ENCODE measurements around the gene TOR1AIP2. TPM values are rescaled to one million over a fixed set of nuclear protein-coding genes. Genes with fewer than 3 reads are reported as not detected.

The TOR1AIP2 gene
- total RNA-seq, 1 donor = 92.3 TPM

DNA sequence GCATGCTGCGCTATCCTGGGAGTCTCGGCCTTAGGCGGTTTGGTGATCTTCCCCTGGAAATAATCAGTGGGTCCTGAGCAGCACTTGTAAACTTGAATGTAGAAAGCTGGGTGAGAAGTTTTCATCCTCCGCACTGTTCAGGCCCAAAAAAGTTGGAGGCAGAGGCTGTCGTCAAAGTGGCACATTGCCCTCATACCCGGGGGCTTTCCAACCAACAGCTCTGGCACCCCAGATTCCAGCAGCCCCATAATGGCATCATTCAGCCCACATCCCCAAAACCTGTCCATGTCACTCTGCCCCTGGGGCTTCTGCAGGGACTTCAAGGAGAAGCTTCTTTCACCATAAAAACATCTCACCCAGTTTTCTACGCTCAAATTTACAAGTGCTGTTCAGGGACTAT is 59.3 kb downstream of the TOR1AIP2 start:
- no peak overlapping the region for H3K4me3 ChIP-seq (ENCODE audit: insufficient read depth, low read length)

DNA sequence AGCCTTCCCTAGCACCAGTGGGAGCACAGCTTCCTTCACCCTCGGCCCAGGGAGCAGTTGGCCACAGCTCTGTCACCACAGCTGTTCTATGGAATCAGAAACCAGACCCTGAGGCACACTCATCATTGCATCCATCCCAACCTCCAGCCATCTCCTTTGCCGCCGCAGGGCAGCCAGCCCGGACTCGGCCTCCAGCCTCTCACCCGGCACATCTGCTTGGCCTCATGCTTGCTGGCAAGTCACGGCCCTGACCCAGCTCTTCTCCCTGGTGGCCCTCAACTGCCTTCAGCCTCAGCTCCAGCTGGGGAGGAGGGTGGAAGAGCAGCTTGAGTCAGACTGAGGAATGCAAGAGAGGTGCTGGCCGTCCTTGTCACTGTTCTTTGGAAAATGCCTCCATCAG is 59.8 kb downstream of the TOR1AIP2 start:
- no peak overlapping the region for H3K4me2 ChIP-seq (ENCODE audit: insufficient read depth, low read length)
- H2AFZ ChIP-seq (ENCODE audit: low read length) = no peak overlapping the region

More for the DNA sequence above, 59.3 kb downstream of the TOR1AIP2 start:
- Histone ChIP-seq H2AFZ (ENCODE audit: low read length) (no peak overlapping the region), H4K20me1 (ENCODE audit: insufficient read depth, low read length) (no peaks in the 10 kb centered on the region), H3K27me3 (ENCODE audit: insufficient read depth, low read length) (peaks cover 23% of the 10 kb centered on the region), H3K36me3 (ENCODE audit: insufficient read depth, low read length) (no peaks in the 10 kb centered on the region), H3K4me2 (ENCODE audit: insufficient read depth, low read length) (no peak overlapping the region), H3K9me3 (ENCODE audit: low read depth, low read length) (no peaks in the 10 kb centered on the region), H3K27ac (ENCODE audit: low read depth, low read length) (no peak overlapping the region), H3K79me2 (ENCODE audit: insufficient read depth, low read length) (no peaks in the 10 kb centered on the region), H3K4me1 (ENCODE audit: insufficient read depth, low read length) (peaks cover 23% of the 10 kb centered on the region)
- no peak for DNase-seq (ENCODE audit: insufficient read length, low spot score, missing footprints)
- TF ChIP-seq, protein P1, sequence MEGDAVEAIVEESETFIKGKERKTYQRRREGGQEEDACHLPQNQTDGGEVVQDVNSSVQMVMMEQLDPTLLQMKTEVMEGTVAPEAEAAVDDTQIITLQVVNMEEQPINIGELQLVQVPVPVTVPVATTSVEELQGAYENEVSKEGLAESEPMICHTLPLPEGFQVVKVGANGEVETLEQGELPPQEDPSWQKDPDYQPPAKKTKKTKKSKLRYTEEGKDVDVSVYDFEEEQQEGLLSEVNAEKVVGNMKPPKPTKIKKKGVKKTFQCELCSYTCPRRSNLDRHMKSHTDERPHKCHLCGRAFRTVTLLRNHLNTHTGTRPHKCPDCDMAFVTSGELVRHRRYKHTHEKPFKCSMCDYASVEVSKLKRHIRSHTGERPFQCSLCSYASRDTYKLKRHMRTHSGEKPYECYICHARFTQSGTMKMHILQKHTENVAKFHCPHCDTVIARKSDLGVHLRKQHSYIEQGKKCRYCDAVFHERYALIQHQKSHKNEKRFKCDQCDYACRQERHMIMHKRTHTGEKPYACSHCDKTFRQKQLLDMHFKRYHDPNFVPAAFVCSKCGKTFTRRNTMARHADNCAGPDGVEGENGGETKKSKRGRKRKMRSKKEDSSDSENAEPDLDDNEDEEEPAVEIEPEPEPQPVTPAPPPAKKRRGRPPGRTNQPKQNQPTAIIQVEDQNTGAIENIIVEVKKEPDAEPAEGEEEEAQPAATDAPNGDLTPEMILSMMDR (IDR thresholded peaks at IDR 0.05; ENCODE audit: extremely low read depth, low read depth, low read length) = no peak

DNA sequence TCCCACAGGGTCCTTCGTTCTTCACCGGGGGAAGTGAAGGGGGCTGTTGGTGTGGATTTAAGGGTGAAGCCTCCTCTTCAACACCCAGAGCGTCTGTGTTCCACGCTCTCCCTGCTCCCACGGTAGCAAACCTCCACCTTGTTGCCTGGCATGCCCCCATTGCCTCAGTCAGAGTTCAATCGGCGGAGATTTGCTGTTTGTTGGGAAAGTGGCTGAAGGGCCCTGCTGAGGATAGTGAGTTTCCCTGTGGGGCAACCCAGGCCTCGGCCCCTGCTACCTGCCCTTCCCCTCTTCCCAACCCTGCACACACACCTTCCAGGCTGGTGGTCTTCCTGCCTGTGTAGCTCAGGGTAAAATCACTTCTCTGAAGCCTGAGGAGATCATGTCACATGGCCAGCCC is 60.5 kb downstream of the TOR1AIP2 start:
- H3K4me3 ChIP-seq (ENCODE audit: insufficient read depth, low read length) = no peak overlapping the region
- DNase-seq (ENCODE audit: insufficient read length, low spot score, missing footprints) = peak; percentile 52
- H3K4me1 ChIP-seq (ENCODE audit: insufficient read depth, low read length) = peaks cover 23% of the 10 kb centered on the region
- no peak overlapping the region for H3K4me2 ChIP-seq (ENCODE audit: insufficient read depth, low read length)
- TF ChIP-seq, protein P1 (IDR thresholded peaks at IDR 0.05; ENCODE audit: extremely low read depth, low read depth, low read length) = no peak
- H2AFZ ChIP-seq (ENCODE audit: low read length) = no peak overlapping the region
- H4K20me1 ChIP-seq (ENCODE audit: insufficient read depth, low read length) = no peaks in the 10 kb centered on the region
- no peaks in the 10 kb centered on the region for H3K36me3 ChIP-seq (ENCODE audit: insufficient read depth, low read length)
- H3K27ac ChIP-seq (ENCODE audit: low read depth, low read length) = no peak overlapping the region
- peaks cover 35% of the 10 kb centered on the region for H3K27me3 ChIP-seq (ENCODE audit: insufficient read depth, low read length)
- H3K9me3 ChIP-seq (ENCODE audit: low read depth, low read length) = no peaks in the 10 kb centered on the region
- no peaks in the 10 kb centered on the region for H3K79me2 ChIP-seq (ENCODE audit: insufficient read depth, low read length)

More for the DNA sequence above, 59.8 kb downstream of the TOR1AIP2 start:
- no peaks in the 10 kb centered on the region for H3K9me3 ChIP-seq (ENCODE audit: low read depth, low read length)
- no peaks in the 10 kb centered on the region for H4K20me1 ChIP-seq (ENCODE audit: insufficient read depth, low read length)
- H3K4me1 ChIP-seq (ENCODE audit: insufficient read depth, low read length) = peaks cover 23% of the 10 kb centered on the region
- peak; percentile 97 for DNase-seq (ENCODE audit: insufficient read length, low spot score, missing footprints)
- H3K27ac ChIP-seq (ENCODE audit: low read depth, low read length) = no peak overlapping the region
- H3K4me3 ChIP-seq (ENCODE audit: insufficient read depth, low read length) = no peak overlapping the region
- H3K79me2 ChIP-seq (ENCODE audit: insufficient read depth, low read length) = no peaks in the 10 kb centered on the region
- H3K36me3 ChIP-seq (ENCODE audit: insufficient read depth, low read length) = no peaks in the 10 kb centered on the region
- TF ChIP-seq, protein P1 (IDR thresholded peaks at IDR 0.05; ENCODE audit: extremely low read depth, low read depth, low read length) = no peak
- H3K27me3 ChIP-seq (ENCODE audit: insufficient read depth, low read length) = peaks cover 27% of the 10 kb centered on the region

DNA sequence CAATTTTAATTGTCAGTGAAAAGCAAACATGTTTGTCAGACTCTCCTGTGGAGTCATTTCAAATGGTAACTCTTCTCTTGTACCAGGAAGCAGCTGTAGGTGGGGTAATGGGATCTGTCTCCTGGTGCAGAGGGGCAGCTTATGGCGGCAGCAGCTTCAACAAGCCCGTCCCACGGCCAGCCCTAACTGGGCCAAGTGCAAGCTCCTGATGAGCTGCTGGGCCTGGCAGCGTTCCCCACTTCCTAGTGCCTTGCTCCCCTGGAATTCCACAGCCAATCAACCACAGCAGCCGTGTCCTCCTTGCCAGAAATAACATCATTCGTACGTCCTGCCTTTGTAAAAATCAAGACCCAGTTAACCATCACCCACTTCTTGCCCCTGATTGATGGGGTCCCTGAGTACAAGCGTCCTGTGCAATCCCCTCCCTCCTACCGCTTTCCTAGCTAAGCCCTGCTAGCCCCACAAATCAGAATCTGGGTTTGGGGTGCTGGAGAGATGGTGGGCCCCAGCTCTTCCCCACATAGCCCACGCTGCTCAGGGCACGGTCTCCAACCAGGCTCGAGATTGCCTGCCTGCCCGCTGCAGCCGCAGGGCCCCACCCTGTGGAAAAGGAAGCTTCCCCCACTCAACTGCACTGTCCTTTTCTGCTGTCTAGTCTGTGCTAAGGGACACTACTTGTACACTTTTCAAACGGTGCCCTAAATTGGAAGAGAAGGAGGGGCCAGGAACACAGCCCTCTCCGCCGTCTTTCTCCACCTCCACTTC is 61.2 kb downstream of the TOR1AIP2 start:
- Histone ChIP-seq H3K4me2 (ENCODE audit: insufficient read depth, low read length) (peak overlapping the region; percentile 20), H3K27ac (ENCODE audit: low read depth, low read length) (no peak overlapping the region), H3K9me3 (ENCODE audit: low read depth, low read length) (no peaks in the 10 kb centered on the region), H2AFZ (ENCODE audit: low read length) (no peak overlapping the region), H3K36me3 (ENCODE audit: insufficient read depth, low read length) (no peaks in the 10 kb centered on the region), H3K4me1 (ENCODE audit: insufficient read depth, low read length) (peaks cover 23% of the 10 kb centered on the region), H4K20me1 (ENCODE audit: insufficient read depth, low read length) (no peaks in the 10 kb centered on the region), H3K4me3 (ENCODE audit: insufficient read depth, low read length) (no peak overlapping the region), H3K79me2 (ENCODE audit: insufficient read depth, low read length) (no peaks in the 10 kb centered on the region), H3K27me3 (ENCODE audit: insufficient read depth, low read length) (peaks cover 41% of the 10 kb centered on the region)
- TF ChIP-seq, protein P1 (IDR thresholded peaks at IDR 0.05; ENCODE audit: extremely low read depth, low read depth, low read length) = no peak
- peak; percentile 91 for DNase-seq (ENCODE audit: insufficient read length, low spot score, missing footprints)

Measured in osteoblast (primary cell).